ENCODE measurements around the gene HNF4A.

Gene HNF4A

DNA sequence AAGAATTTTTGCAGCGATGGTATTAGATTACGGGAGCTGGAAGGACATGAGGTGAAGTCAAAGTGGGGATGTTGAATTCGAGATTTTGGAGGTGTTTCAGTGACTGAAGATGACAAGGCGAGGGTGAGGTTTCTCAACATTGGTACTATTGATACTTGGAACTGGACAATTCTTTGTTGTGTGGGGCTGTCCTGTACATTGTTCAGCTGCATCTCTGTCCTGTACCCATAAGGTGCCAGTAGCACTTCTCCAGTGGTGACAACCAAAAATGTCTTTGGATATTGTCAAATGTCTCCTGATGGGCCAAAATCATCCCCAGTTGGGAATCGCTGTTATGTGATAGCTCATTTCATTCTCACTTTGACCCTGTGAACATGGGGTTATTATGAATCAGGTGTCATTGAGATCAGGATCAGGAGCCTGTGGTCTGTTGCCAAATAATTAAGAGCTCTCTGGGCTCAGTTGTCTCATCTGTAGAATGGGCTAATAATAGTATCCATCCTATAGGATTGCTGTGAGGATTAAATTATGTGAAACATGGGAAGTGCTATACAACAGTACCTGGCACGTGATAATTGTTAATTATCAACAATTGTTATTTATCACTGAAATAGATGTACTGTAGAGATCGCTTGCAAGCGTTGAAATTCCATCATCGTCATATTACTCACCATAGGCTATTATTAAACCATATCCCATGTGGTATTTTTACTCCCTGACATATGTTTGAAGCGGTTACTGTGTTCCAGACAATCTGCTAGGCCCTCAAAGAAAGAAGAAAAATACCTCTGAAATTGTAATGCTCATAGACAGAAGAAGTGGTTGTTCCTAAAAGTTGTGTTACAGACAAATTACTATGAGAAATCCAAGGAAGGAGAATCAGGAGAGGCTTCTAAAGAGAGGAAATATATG, 71.6 kb downstream of the HNF4A start:
- DNase-seq (ENCODE audit: low spot score) = no peak

DNA sequence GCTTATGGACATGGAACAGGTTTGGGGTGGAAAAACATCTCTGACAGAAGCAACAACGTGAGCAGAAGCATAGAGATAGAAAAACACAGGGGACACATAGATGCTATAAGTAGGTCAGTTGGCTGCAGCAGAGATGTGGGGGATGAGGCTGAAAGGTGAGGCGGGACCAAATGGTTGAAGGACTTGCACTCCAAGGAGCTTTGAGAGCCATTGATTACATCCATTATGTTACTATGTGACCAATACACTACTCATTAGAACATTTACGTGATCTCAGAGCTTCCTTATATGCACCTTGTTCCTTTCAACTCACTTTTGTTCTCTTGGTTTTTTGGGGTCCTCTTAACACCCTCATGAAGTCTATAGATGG, 72.3 kb downstream of the HNF4A start:
- DNase-seq (ENCODE audit: low spot score) = no peak

GRCh38 chr20:44428174-44429016, 72.9 kb downstream of the HNF4A start:
- DNase-seq (ENCODE audit: low spot score) = no peak

- DNase-seq (ENCODE audit: low spot score) = no peak
Measured at GRCh38 chr20:44429017-44429339, 73.5 kb downstream of the HNF4A start.

GRCh38 chr20:44429419-44430269, 74.1 kb downstream of the HNF4A start:
- DNase-seq (ENCODE audit: low spot score) = no peak

- DNase-seq (ENCODE audit: low spot score) = no peak
Measured at GRCh38 chr20:44430270-44431065, 75.0 kb downstream of the HNF4A start.

- no peak for DNase-seq (ENCODE audit: low spot score)
Measured at GRCh38 chr20:44431118-44431501, 75.6 kb downstream of the HNF4A start.

- no peak for DNase-seq (ENCODE audit: low spot score)
Measured at GRCh38 chr20:44431502-44432234, 76.2 kb downstream of the HNF4A start.

DNA sequence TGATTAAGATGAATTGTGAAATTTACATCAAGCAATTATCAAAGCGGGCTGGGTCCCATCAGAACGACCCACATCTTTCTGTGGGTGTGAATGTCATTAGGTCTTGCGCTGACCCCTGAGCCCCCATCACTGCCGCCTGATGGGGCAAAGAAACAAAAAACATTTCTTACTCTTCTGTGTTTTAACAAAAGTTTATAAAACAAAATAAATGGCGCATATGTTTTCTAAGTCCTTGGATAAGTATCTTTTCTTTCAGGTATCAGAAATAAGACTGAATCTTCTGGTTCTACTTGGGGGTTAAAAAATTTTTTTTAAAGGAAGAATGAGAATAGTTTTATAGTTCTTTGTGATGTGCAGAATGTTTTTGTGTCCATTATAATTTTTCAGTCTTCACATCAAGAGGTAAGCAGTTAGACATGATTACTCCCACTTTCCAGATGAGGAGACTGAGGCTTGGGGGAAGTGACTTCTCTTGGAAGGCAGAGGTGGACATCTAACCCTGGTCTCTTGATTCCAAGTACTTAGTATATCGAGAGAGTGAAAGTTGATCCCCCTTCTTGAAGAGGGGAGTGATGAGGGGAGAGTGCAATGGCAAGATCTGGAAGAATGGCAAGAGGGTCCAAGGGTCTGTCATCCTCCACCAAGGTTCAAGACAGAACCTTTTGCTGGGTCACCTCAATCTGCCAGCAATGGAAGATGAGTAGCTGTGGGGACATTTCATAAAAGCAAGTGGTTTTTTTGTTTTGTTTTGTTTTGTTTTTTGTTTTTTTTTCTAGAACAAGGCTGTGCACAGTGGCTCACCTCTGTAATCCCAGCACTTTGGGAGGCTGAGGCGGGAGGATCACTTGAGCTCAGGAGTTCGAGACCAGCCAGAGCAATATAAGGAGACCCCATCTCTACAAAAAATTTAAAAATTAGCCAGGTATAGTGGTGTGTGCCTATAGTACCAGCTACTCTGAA, 77.4 kb downstream of the HNF4A start:
- DNase-seq (ENCODE audit: low spot score) = no peak

- DNase-seq (ENCODE audit: low spot score) = no peak
Measured at GRCh38 chr20:44433751-44434538, 78.4 kb downstream of the HNF4A start.

DNA sequence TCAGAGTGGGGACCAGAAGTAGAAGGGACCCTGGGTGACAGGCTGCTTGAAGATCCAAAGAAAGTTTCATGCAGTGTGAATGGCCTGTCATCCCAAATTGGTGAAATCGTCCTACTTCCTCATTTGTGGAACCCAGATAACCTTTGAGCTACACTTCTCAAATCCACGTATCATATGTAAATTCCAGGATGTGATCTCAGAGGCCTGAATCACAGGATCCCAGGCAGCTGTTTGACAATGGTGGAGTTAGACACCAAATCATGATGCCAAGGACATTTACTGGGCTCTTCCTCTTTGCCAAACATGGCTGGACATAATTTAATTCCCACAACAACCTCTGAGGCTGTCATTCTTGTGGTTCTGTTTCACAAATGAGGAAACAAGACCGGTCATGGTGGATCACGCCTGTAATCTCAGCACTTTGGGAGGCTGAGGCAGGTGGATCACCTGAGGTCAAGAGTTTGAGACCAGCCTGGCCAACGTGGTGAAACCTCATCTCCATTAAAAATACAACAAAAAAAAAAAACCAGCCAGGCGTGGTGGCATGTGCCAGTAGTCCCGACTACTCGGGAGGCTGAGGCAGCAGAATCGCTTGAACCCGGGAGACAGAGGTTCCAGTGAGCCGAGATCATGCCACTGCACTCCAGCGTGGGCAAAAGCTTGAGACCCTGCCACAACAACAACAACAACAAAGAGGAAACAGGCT, 80.3 kb downstream of the HNF4A start:
- DNase-seq (ENCODE audit: low spot score) = no peak

DNA sequence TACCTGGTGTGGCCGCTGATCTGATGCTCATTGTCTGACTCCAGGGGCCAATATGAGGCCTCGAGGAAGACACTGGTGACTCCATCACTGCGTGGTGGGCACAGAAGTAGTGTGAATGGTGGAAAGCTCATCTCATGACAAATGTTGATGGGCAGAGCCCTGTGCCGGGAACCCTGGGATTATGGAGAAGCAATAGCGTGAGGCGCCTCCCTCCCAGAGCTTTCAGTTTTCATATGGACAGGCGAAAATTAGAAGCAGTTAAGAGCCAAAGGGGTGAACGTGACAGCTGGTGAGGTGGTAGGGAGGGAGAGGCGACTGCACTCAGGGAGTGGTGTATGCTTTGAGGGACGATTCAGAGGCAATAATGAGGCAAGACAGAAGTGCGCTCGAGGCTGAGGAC, 80.9 kb downstream of the HNF4A start:
- DNase-seq (ENCODE audit: low spot score) = no peak

DNA sequence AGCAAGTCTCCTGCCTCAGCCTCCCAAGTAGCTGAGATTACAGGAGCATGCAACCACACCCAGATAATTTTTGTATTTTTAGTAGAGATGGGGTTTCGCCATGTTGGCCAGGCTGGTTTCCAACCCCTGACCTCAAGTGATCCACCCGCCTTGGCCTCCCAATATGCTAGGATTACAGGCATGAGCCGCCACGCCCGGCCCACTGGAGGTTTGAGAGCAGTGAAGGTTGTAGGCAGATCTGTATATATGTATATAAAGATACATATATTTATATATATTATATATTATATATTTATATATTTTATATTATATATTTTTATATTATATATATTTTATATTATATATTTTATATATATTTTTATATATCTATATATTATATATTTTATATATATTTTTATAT, 82.0 kb downstream of the HNF4A start:
- no peak for DNase-seq (ENCODE audit: low spot score)

DNA sequence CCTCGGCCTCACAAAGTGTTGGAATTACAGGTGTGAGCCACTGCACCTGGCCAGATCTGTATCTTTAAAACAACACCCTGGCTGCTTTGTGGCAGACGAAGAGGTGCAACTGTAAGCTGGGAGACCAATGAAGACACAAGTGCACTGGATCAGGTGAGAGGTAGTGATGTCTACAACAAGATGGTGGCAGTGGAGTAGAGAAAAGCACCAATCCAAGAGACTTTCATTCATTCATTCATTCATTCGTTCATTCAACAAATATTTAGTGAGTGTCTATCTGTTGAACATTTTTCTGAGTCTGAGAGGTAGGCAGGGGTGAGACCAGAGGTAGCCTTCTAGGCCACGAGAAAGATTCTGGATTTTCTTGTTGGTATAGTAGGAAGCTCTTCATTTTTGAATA, 83.3 kb downstream of the HNF4A start:
- DNase-seq (ENCODE audit: low spot score) = no peak

- DNase-seq (ENCODE audit: low spot score) = no peak
Measured at GRCh38 chr20:44439318-44439717, 83.8 kb downstream of the HNF4A start.

DNA sequence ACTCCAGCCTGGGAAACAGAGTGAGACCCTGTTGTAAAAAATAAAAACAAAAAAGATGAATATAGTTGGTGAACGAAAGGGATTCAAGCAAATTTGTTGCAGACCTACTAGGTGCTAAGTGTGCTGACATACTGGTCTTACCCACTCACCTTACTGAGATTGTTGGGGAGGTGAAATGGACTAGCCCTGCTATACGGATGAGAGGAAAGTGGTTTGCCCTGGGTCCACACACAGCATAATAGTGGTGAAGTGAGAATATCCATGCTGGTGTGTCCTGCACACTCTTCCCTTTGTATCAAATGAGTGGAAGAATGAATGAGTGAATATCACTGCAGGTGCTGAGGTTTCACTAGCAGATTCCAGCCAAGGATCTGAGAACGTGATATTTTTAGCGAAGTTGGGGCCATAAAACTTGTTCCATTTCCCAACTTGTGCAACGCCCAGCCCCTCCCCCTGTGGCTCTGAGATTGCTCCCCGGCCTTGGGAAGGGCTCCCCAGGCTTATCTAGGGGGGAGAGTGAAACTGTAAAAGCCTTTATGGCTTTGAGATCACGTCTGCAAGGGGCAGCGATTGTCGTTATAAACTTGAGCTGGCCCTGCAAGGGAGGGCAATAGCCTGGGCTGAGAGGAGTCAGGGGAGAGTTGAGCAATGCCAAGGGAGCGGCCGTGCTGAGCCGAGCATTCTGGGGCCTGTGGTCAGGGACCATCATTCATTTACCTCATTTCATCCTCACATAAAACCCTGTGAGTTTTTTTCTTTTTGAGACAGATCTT, 87.0 kb downstream of the HNF4A start:
- no peak for DNase-seq (ENCODE audit: low spot score)

All from ecto neural progenitor cell (in vitro differentiated cells).